CD4-positive, alpha-beta T cell (primary cell): Measurements from ENCODE around the gene RNF223. TPM values are rescaled to one million over a fixed set of nuclear protein-coding genes. Genes with fewer than 3 reads are reported as not detected.

ENCODE experiments used
- ATAC-seq: fragments of 200-7000 bp; cut with Tn5 transposase; one replicate; pipeline ENCODE4 v1.10.0; 2022; ENCODE audit warnings: mild to moderate bottlenecking; ENCODE audit not compliant: poor library complexity
- CTCF ChIA-PET: fragments of 350-600 bp; sonication (Branson Sonifier 250); formaldehyde crosslinking; loops from one replicate; lab custom pipeline; 2021; ENCODE audit warnings: antibody characterized with exemption, inconsistent platforms; lab: Charles Lee
- POLR2A ChIA-PET: fragments of 350-600 bp; sonication (Branson Sonifier 250); formaldehyde crosslinking; loops from one replicate; lab custom pipeline; 2021; ENCODE audit warnings: antibody characterized with exemption, inconsistent platforms; lab: Charles Lee
- DNase-seq, 14 experiments: peaks; one replicate each; pipeline ENCODE4 v3.0.0-alpha.2; 2013 to 2020; ENCODE audit warnings: mixed read lengths in 2 of 14
- H3K27ac ChIP-seq, 2 donors: one replicate each; pipeline versions ENCODE4 v1.5.1 to v1.7.0; 2013; ENCODE audit warnings: low read length in 2 of 2, low read depth in 1 of 2, mild to moderate bottlenecking in 1 of 2
- H3K27me3 ChIP-seq, 2 experiments: 1 replicate in 1 of 2; 2 replicates in 1 of 2; pipeline versions ENCODE4 v1.6.1 to v1.7.0; 2013; ENCODE audit warnings: low read length in 2 of 2, control low read depth in 1 of 2, mild to moderate bottlenecking in 1 of 2, moderate library complexity in 1 of 2; ENCODE audit not compliant: insufficient read depth in 2 of 2, control insufficient read depth in 1 of 2
- H3K36me3 ChIP-seq: one replicate; pipeline ENCODE4 v1.6.1; 2013; ENCODE audit warnings: low read length, control low read depth; ENCODE audit not compliant: insufficient read depth
- H3K4me1 ChIP-seq: one replicate; pipeline ENCODE4 v1.6.1; 2013; ENCODE audit warnings: low read length, control low read depth; ENCODE audit not compliant: insufficient read depth
- H3K4me3 ChIP-seq: one replicate; pipeline ENCODE4 v1.5.1; 2013; ENCODE audit warnings: mild to moderate bottlenecking, low read length, moderate library complexity
- H3K9me3 ChIP-seq, 2 experiments: 1 replicate in 1 of 2; 2 replicates in 1 of 2; pipeline versions ENCODE4 v1.6.1 to v1.7.0; 2013; ENCODE audit warnings: low read length in 2 of 2, mild to moderate bottlenecking in 2 of 2, control low read depth in 1 of 2, moderate library complexity in 1 of 2; ENCODE audit not compliant: control insufficient read depth in 1 of 2, insufficient read depth in 1 of 2
- H3K27ac Mint-ChIP-seq: one replicate; pipeline ENCODE4 v1.8.0; 2020; ENCODE audit warnings: mixed read lengths
- H3K27me3 Mint-ChIP-seq: one replicate; pipeline ENCODE4 v1.8.0; 2021; ENCODE audit warnings: mixed read lengths
- H3K36me3 Mint-ChIP-seq: one replicate; pipeline ENCODE4 v1.8.0; 2021; ENCODE audit warnings: low read depth, mixed read lengths
- H3K4me1 Mint-ChIP-seq: one replicate; pipeline ENCODE4 v1.8.0; 2021; ENCODE audit warnings: low read depth, mixed read lengths
- H3K4me3 Mint-ChIP-seq: one replicate; pipeline ENCODE4 v1.8.0; 2020; ENCODE audit warnings: mild to moderate bottlenecking, mixed read lengths
- H3K9me3 Mint-ChIP-seq: one replicate; pipeline ENCODE4 v1.8.0; 2020; ENCODE audit warnings: mixed read lengths
- intact Hi-C, 2 experiments: fragments of 100-400 bp; cut with DNase I in 1 of 2; cut with micrococcal nuclease in 1 of 2; formaldehyde crosslinking; loops; one replicate each; pipeline versions ENCODE4 v1.15.1 to v1.9.0; 2023 to 2025; cut with DNase I, micrococcal nuclease
- total RNA-seq, 174 experiments: library from RNA in 2 of 174; stranded (reverse) in 2 of 174; gene quantifications; one replicate each; pipeline ENCODE4 v1.2.3 and lab custom pipeline; 2021 to 2026
- TF ChIP-seq, protein P1 (sequence below): fragments of 200-600 bp; IDR thresholded peaks from one replicate; pipeline ENCODE4 v1.8.0; 2022; ENCODE audit warnings: antibody characterized with exemption, mild to moderate bottlenecking

RNF223 gene
- total RNA-seq, 2 experiments from 2014 or later, result not detected

DNA sequence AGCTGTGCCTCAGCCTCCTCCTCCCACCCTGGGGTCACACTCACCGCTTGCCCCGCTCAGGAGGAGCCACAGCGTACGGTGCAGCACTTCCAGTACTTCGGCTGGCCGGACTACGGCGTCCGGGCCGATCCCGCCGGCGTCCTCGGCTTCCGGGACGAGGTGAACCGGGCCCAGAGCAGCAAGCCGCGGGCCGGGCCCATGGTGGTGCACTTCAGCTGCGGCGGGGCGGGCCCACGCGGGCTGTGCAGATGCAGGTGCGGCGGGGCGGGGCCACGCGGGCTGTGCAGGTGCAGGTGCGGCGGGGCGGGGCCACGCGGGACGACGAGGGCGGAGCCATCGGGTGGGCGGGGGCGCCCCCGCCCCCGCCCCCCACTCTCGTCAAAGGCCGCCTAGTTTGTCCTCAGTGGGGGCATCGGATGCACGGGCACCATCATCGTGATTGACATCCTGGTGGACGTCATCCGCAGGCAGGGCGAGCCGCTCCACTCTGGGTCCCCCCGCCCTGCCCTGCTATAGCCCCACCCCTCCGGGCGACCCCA, 5.5 kb downstream of the RNF223 start:
- Mint-ChIP-seq H3K36me3 (no peaks in the 10 kb centered on the region), H3K27ac (peak overlapping the region; percentile 78), H3K4me1 (no peaks in the 10 kb centered on the region), H3K27me3 (peaks cover 4% of the 10 kb centered on the region), H3K9me3 (no peaks in the 10 kb centered on the region), H3K4me3 (peak overlapping the region; percentile 78)
- no peak overlapping the region for H3K27ac ChIP-seq
- peaks cover 28% of the 10 kb centered on the region for H3K4me1 ChIP-seq
- ChIA-PET POLR2A (interaction anchor here (0.8 kb wide), 1 partner anchor 11 kb away, joined by 3 read pairs; no protein-coding TSS in a partner anchor), CTCF (no interaction called here)
- H3K9me3 ChIP-seq, result peaks cover 0 to 9% of the 10 kb centered on the region in 2 experiments
- peak; percentile 28 to 88 (median 60) for DNase-seq
- TF ChIP-seq, protein P1, sequence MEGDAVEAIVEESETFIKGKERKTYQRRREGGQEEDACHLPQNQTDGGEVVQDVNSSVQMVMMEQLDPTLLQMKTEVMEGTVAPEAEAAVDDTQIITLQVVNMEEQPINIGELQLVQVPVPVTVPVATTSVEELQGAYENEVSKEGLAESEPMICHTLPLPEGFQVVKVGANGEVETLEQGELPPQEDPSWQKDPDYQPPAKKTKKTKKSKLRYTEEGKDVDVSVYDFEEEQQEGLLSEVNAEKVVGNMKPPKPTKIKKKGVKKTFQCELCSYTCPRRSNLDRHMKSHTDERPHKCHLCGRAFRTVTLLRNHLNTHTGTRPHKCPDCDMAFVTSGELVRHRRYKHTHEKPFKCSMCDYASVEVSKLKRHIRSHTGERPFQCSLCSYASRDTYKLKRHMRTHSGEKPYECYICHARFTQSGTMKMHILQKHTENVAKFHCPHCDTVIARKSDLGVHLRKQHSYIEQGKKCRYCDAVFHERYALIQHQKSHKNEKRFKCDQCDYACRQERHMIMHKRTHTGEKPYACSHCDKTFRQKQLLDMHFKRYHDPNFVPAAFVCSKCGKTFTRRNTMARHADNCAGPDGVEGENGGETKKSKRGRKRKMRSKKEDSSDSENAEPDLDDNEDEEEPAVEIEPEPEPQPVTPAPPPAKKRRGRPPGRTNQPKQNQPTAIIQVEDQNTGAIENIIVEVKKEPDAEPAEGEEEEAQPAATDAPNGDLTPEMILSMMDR, result no peak
- H3K36me3 ChIP-seq, result no peaks in the 10 kb centered on the region
- peak; percentile 68 for ATAC-seq
- intact Hi-C loops, result loop anchor here (1.0 to 10.0 kb wide), 5 partner anchors 28 to 164 kb away; partner anchors contain the start of gene C1orf159 (in 1 of the 2)
- H3K27me3 ChIP-seq, result peaks cover 7 to 9% of the 10 kb centered on the region in 2 experiments
- peak overlapping the region; percentile 61 for H3K4me3 ChIP-seq

DNA sequence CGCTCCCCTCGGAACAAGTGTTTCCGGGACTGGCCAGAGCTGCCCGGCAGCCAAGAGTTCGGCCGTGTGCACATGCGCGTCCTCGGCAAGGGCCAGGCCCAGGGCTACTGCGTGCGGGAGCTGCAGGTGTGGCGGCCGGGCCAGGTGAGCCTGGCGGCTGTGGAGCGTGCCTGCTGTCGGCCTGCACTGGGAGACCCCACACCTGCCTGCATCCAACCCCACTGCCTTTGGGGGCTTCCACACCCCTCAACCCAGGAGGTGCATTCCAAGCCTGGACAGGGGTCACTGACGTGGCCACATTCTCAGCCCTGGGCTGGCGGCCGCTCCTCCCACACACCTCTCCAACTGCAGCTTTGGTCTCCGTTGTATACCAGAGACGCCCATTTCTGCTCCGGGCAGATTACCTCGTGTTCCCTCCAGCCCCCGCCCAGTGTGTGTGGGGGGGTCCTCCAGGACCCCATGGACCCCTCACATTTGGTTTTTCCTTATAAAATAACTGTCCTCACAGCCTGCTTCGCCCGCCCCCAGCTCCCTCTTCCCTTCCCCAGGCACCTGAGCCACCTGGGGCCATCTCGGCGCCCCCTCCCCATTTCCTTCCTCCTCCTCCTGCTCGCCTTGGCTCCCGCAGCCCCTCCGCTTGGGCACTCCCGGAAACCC, 6.1 kb downstream of the RNF223 start:
- CTCF ChIA-PET, result no interaction called here
- POLR2A ChIA-PET, result interaction anchor here (0.8 kb wide), 1 partner anchor 12 kb away, joined by 3 read pairs; no protein-coding TSS in a partner anchor
- Mint-ChIP-seq H3K4me1 (no peaks in the 10 kb centered on the region), H3K9me3 (no peaks in the 10 kb centered on the region), H3K27ac (no peak overlapping the region), H3K4me3 (peak overlapping the region; percentile 76), H3K27me3 (peaks cover 6% of the 10 kb centered on the region), H3K36me3 (no peaks in the 10 kb centered on the region)
- Histone ChIP-seq H3K27ac (no peak overlapping the region), H3K27me3 (peaks cover 9 to 13% of the 10 kb centered on the region in 2 experiments), H3K4me3 (peak overlapping the region; percentile 61), H3K36me3 (no peaks in the 10 kb centered on the region), H3K9me3 (peaks cover 0 to 13% of the 10 kb centered on the region in 2 experiments), H3K4me1 (peaks cover 33% of the 10 kb centered on the region)
- no peak for DNase-seq
- TF ChIP-seq, protein P1, result no peak
- ATAC-seq, result no peak
- intact Hi-C loops, result loop anchor here (2.0 to 10.0 kb wide), 4 partner anchors 27 to 163 kb away; partner anchors contain the start of gene C1orf159 (in 1 of the 2)

DNA sequence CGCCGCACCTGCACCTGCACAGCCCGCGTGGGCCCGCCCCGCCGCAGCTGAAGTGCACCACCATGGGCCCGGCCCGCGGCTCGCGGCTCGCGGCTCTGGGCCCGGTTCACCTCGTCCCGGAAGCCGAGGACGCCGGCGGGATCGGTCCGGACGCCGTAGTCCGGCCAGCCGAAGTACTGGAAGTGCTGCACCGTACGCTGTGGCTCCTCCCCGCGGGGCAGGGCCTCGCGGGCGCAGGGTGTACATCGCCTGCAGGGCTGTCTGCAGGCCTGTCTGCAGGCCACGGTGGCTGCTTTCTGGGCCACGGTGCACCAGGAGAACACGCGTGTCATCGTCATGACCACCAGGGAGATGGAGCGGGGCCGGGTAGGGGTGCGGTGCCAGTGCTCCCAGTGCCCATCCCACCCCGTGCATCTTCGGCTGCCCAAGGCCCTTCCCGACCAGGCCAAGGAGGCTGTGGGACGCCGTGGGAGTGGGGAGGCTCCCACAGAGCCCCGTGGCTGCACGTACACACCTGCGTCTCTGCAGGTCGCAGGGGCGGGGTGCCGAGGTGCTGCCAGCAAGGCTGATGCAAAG, 6.7 kb downstream of the RNF223 start:
- H3K27ac Mint-ChIP-seq, result no peak overlapping the region
- ChIA-PET POLR2A (no interaction called here), CTCF (no interaction called here)
- no peak overlapping the region for H3K4me3 ChIP-seq
- TF ChIP-seq, protein P1, result no peak
- DNase-seq, result no peak
- intact Hi-C loops, result loop anchor here in 1 of 2 experiments (10.0 kb wide), 1 partner anchor 163 kb away; no protein-coding TSS in a partner anchor
- H3K9me3 ChIP-seq, result peaks cover 0 to 19% of the 10 kb centered on the region in 2 experiments
- H3K9me3 Mint-ChIP-seq, result no peaks in the 10 kb centered on the region
- peaks cover 37% of the 10 kb centered on the region for H3K4me1 ChIP-seq
- H3K27me3 ChIP-seq, result peaks cover 12 to 19% of the 10 kb centered on the region in 2 experiments
- H3K27me3 Mint-ChIP-seq, result peaks cover 12% of the 10 kb centered on the region
- H3K4me3 Mint-ChIP-seq, result peak overlapping the region; percentile 42
- no peaks in the 10 kb centered on the region for H3K36me3 Mint-ChIP-seq
- no peaks in the 10 kb centered on the region for H3K36me3 ChIP-seq
- H3K4me1 Mint-ChIP-seq, result no peaks in the 10 kb centered on the region
- H3K27ac ChIP-seq, result no peak overlapping the region
- no peak for ATAC-seq
